GM23338 (cell line): ENCODE measurements around the gene GNAT2. TPM values are rescaled to one million over a fixed set of nuclear protein-coding genes. Genes with fewer than 3 reads are reported as not detected.

ENCODE experiments used
- ATAC-seq: fragments of 200-7000 bp; cut with Tn5 transposase; 3 replicates; pipeline ENCODE4 v1.9.1; 2020
- DNase-seq: peaks from one replicate; pipeline ENCODE4 v3.0.0-alpha.2; 2015; ENCODE audit warnings: low spot score
- H2AFZ ChIP-seq: fragments of 200-600 bp; sonication (generic); 2 replicates; pipeline ENCODE4 v1.8.0; 2016; ENCODE audit warnings: antibody characterized with exemption, mild to moderate bottlenecking, moderate library complexity
- H3F3A ChIP-seq: fragments of 200-600 bp; sonication (generic); replicated peaks from 2 replicates; pipeline ENCODE4 v1.8.0; 2017; ENCODE audit warnings: antibody characterized with exemption, mixed run types, low read depth
- H3K27ac ChIP-seq: fragments of 200-600 bp; sonication (generic); 2 replicates; pipeline ENCODE4 v1.6.1; 2016; ENCODE audit warnings: low read depth
- H3K27me3 ChIP-seq: fragments of 200-600 bp; sonication (generic); 2 replicates; pipeline ENCODE4 v1.8.0; 2016; ENCODE audit warnings: mild to moderate bottlenecking, mixed run types, moderate library complexity; ENCODE audit not compliant: insufficient read depth
- H3K36me3 ChIP-seq: fragments of 200-600 bp; sonication (generic); 2 replicates; pipeline ENCODE4 v1.8.0; 2016; ENCODE audit warnings: mild to moderate bottlenecking; ENCODE audit not compliant: insufficient read depth
- H3K4me1 ChIP-seq: fragments of 200-600 bp; sonication (generic); 2 replicates; pipeline ENCODE4 v1.8.0; 2016; ENCODE audit warnings: mild to moderate bottlenecking, moderate library complexity; ENCODE audit not compliant: insufficient read depth
- H3K4me2 ChIP-seq: fragments of 200-600 bp; sonication (generic); 2 replicates; pipeline ENCODE4 v1.7.1; 2017; ENCODE audit warnings: mixed run types
- H3K4me3 ChIP-seq: fragments of 200-600 bp; sonication (generic); 2 replicates; pipeline ENCODE4 v1.6.1; 2016; ENCODE audit warnings: mixed run types
- H3K79me2 ChIP-seq: fragments of 200-600 bp; sonication (generic); replicated peaks from 2 replicates; pipeline ENCODE4 v1.8.0; 2017; ENCODE audit warnings: mild to moderate bottlenecking; ENCODE audit not compliant: insufficient read depth
- H3K9me2 ChIP-seq: fragments of 200-600 bp; sonication (generic); 2 replicates; pipeline ENCODE4 v1.8.0; 2017; ENCODE audit not compliant: insufficient read depth
- H4K20me1 ChIP-seq: fragments of 200-600 bp; sonication (generic); replicated peaks from 2 replicates; pipeline ENCODE4 v1.8.0; 2017; ENCODE audit warnings: mild to moderate bottlenecking; ENCODE audit not compliant: insufficient read depth
- H3K27ac Mint-ChIP-seq: 2 replicates; pipeline ENCODE4 v1.8.0; 2020; ENCODE audit warnings: inconsistent platforms, mild to moderate bottlenecking, moderate library complexity, mixed read lengths
- H3K27me3 Mint-ChIP-seq: 3 replicates; pipeline ENCODE4 v1.8.0; 2022; ENCODE audit warnings: low read depth, mild to moderate bottlenecking, moderate library complexity, mixed read lengths, inconsistent platforms; ENCODE audit not compliant: insufficient read depth, poor library complexity
- H3K36me3 Mint-ChIP-seq: 3 replicates; pipeline ENCODE4 v1.8.0; 2021; ENCODE audit warnings: low read depth, mild to moderate bottlenecking, inconsistent platforms, moderate library complexity, mixed read lengths
- H3K4me1 Mint-ChIP-seq: 3 replicates; pipeline ENCODE4 v1.8.0; 2020; ENCODE audit warnings: mild to moderate bottlenecking, inconsistent platforms, mixed read lengths
- H3K4me3 Mint-ChIP-seq: 3 replicates; pipeline ENCODE4 v1.8.0; 2021; ENCODE audit warnings: moderate library complexity, mild to moderate bottlenecking, inconsistent platforms, mixed read lengths
- H3K9me3 Mint-ChIP-seq: 3 replicates; pipeline ENCODE4 v1.8.0; 2020; ENCODE audit warnings: moderate library complexity, mild to moderate bottlenecking, inconsistent platforms, mixed read lengths
- EZH2phosphoT487 ChIP-seq: fragments of 200-600 bp; sonication (generic); IDR thresholded peaks from one replicate; pipeline ENCODE4 v1.8.1; 2018; ENCODE audit warnings: antibody characterized with exemption; ENCODE audit not compliant: unreplicated experiment
- JUNB ChIP-seq: IDR thresholded peaks from one replicate; pipeline ENCODE4 v1.6.1; 2016; ENCODE audit warnings: antibody characterized with exemption; ENCODE audit not compliant: unreplicated experiment
- NANOG ChIP-seq: IDR thresholded peaks from 2 replicates; pipeline ENCODE4 v1.6.1; 2016; ENCODE audit warnings: antibody characterized with exemption, borderline replicate concordance
- STAT1 ChIP-seq: IDR thresholded peaks from one replicate; pipeline ENCODE4 v1.6.1; 2016; ENCODE audit warnings: antibody characterized with exemption; ENCODE audit not compliant: unreplicated experiment
- ZNF114 ChIP-seq: fragments of 250-450 bp; sonication (Bioruptor Pico); IDR thresholded peaks from 2 replicates; pipeline ENCODE4 v1.5.0; 2020; ENCODE audit warnings: mild to moderate bottlenecking, moderate library complexity
- ZNF331 ChIP-seq: fragments of 250-450 bp; sonication (Bioruptor Pico); IDR thresholded peaks from 2 replicates; pipeline ENCODE4 v1.5.0; 2020; ENCODE audit warnings: low read depth, mild to moderate bottlenecking, moderate library complexity
- polyA plus RNA-seq: library from polyadenylated mRNA; unstranded; fragments of >200 nt; fragmentation: Nextera tagmentation; extraction: Ambion mirVana; gene quantifications from 2 replicates; pipeline ENCODE4 v1.2.1, GENCODE V29; 2016
- total RNA-seq: library from RNA; depleted of rRNA; stranded (reverse); fragments of >200 nt; shearing (Covaris generic); gene quantifications from 2 replicates; pipeline ENCODE4 v1.2.3, GENCODE V29; 2014
- TF ChIP-seq, protein P1 (sequence below): fragments of 250-450 bp; sonication (Bioruptor Pico); IDR thresholded peaks from 2 replicates; pipeline ENCODE4 v1.5.0; 2020; ENCODE audit warnings: mild to moderate bottlenecking, moderate library complexity
- TF ChIP-seq, protein P2 (sequence below): IDR thresholded peaks from 2 replicates; pipeline ENCODE4 v1.6.1; 2016; ENCODE audit warnings: antibody characterized with exemption
- TF ChIP-seq, protein P3 (sequence below): IDR thresholded peaks from one replicate; pipeline ENCODE4 v1.6.1; 2018; ENCODE audit warnings: antibody characterized with exemption; ENCODE audit not compliant: unreplicated experiment
- TF ChIP-seq, protein P4 (sequence below), 2 experiments: fragments of 200-600 bp in 1 of 2; sonication (generic) in 1 of 2; conservative IDR thresholded peaks; 2 replicates each; pipeline versions ENCODE4 v1.5.1 to v1.6.1; 2016 to 2017; ENCODE audit warnings: antibody characterized with exemption in 2 of 2, low read depth in 2 of 2, mild to moderate bottlenecking in 2 of 2, moderate library complexity in 1 of 2

Gene GNAT2
- total and polyA plus RNA-seq, 2 experiments from 2014 or later = 0.21 TPM; not detected in 1

DNA sequence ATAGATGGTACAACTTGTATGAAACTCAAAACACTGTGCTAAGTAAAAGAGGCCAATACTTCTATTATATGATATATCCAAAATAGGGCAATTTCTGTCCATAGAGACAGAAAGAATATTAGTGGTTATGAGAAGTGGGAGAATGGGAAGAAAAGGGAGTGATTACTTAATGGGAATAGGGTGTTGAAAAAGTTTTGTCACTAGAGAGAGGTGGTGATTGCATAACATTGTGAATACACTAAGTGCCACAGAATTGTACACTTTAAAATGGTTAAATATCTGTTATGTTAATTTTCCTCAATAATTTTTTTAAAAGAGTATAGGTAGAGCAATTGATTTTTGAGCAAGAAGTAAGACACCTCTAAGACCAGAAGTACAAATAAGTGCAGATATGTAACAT is 29.7 kb downstream of the GNAT2 start (continued):
- TF ChIP-seq, protein P1, sequence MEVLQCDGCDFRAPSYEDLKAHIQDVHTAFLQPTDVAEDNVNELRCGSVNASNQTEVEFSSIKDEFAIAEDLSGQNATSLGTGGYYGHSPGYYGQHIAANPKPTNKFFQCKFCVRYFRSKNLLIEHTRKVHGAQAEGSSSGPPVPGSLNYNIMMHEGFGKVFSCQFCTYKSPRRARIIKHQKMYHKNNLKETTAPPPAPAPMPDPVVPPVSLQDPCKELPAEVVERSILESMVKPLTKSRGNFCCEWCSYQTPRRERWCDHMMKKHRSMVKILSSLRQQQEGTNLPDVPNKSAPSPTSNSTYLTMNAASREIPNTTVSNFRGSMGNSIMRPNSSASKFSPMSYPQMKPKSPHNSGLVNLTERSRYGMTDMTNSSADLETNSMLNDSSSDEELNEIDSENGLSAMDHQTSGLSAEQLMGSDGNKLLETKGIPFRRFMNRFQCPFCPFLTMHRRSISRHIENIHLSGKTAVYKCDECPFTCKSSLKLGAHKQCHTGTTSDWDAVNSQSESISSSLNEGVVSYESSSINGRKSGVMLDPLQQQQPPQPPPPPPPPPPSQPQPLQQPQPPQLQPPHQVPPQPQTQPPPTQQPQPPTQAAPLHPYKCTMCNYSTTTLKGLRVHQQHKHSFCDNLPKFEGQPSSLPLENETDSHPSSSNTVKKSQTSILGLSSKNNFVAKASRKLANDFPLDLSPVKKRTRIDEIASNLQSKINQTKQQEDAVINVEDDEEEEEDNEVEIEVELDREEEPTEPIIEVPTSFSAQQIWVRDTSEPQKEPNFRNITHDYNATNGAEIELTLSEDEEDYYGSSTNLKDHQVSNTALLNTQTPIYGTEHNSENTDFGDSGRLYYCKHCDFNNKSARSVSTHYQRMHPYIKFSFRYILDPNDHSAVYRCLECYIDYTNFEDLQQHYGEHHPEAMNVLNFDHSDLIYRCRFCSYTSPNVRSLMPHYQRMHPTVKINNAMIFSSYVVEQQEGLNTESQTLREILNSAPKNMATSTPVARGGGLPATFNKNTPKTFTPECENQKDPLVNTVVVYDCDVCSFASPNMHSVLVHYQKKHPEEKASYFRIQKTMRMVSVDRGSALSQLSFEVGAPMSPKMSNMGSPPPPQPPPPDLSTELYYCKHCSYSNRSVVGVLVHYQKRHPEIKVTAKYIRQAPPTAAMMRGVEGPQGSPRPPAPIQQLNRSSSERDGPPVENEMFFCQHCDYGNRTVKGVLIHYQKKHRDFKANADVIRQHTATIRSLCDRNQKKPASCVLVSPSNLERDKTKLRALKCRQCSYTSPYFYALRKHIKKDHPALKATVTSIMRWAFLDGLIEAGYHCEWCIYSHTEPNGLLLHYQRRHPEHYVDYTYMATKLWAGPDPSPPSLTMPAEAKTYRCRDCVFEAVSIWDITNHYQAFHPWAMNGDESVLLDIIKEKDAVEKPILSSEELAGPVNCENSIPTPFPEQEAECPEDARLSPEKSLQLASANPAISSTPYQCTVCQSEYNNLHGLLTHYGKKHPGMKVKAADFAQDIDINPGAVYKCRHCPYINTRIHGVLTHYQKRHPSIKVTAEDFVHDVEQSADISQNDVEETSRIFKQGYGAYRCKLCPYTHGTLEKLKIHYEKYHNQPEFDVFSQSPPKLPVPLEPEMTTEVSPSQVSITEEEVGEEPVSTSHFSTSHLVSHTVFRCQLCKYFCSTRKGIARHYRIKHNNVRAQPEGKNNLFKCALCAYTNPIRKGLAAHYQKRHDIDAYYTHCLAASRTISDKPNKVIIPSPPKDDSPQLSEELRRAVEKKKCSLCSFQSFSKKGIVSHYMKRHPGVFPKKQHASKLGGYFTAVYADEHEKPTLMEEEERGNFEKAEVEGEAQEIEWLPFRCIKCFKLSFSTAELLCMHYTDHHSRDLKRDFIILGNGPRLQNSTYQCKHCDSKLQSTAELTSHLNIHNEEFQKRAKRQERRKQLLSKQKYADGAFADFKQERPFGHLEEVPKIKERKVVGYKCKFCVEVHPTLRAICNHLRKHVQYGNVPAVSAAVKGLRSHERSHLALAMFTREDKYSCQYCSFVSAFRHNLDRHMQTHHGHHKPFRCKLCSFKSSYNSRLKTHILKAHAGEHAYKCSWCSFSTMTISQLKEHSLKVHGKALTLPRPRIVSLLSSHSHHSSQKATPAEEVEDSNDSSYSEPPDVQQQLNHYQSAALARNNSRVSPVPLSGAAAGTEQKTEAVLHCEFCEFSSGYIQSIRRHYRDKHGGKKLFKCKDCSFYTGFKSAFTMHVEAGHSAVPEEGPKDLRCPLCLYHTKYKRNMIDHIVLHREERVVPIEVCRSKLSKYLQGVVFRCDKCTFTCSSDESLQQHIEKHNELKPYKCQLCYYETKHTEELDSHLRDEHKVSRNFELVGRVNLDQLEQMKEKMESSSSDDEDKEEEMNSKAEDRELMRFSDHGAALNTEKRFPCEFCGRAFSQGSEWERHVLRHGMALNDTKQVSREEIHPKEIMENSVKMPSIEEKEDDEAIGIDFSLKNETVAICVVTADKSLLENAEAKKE (CRISPR knock-in tag) = no peak
- no peak for TF ChIP-seq JUNB
- TF ChIP-seq, protein P2, sequence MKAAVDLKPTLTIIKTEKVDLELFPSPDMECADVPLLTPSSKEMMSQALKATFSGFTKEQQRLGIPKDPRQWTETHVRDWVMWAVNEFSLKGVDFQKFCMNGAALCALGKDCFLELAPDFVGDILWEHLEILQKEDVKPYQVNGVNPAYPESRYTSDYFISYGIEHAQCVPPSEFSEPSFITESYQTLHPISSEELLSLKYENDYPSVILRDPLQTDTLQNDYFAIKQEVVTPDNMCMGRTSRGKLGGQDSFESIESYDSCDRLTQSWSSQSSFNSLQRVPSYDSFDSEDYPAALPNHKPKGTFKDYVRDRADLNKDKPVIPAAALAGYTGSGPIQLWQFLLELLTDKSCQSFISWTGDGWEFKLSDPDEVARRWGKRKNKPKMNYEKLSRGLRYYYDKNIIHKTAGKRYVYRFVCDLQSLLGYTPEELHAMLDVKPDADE = no peak
- TF ChIP-seq NANOG = no peak
- TF ChIP-seq STAT1 = no peak

DNA sequence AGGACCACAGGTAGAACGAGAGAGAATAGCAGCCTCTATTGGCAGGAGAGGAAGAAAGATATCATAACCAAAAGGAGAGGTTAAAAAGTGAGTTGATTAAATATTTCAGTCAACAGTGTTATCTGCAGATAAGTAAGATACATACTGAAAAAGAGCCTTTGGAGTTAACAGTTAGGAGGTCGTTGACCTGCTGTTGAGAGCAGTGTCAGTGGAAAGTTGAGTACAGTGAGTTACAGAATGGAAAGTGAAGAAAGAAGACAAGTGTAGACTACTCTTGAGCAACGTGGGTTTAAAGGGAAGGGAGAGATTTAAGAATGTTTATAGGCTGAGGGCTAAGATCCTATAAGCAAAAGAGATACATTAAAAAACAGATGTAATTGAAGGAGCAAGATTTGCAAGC is 30.2 kb downstream of the GNAT2 start:
- Histone ChIP-seq H3K4me1 (no peaks in the 10 kb centered on the region), H3F3A (no peaks in the 10 kb centered on the region), H3K27me3 (no peaks in the 10 kb centered on the region), H3K9me2 (no peaks in the 10 kb centered on the region), H3K4me2 (no peak overlapping the region), H4K20me1 (peaks cover 4% of the 10 kb centered on the region), H3K27ac (no peak overlapping the region), H3K36me3 (peaks cover 42% of the 10 kb centered on the region), H3K4me3 (no peak overlapping the region), H2AFZ (no peak overlapping the region), H3K79me2 (no peaks in the 10 kb centered on the region)
- no peaks in the 10 kb centered on the region for H3K9me3 Mint-ChIP-seq
- H3K4me1 Mint-ChIP-seq = no peaks in the 10 kb centered on the region
- H3K27ac Mint-ChIP-seq = no peak overlapping the region
- DNase-seq (no peak), ATAC-seq (no peak)
- H3K36me3 Mint-ChIP-seq = peaks cover 37% of the 10 kb centered on the region; the same call in 2 of the 3 replicates
- no peaks in the 10 kb centered on the region for H3K27me3 Mint-ChIP-seq
- H3K4me3 Mint-ChIP-seq = no peak overlapping the region
- TF ChIP-seq ZNF114 (CRISPR knock-in tag) (no peak), NANOG (no peak), JUNB (no peak), EZH2phosphoT487 (no peak), ZNF331 (CRISPR knock-in tag) (no peak)
- TF ChIP-seq, protein P2 = no peak
- TF ChIP-seq, protein P3, sequence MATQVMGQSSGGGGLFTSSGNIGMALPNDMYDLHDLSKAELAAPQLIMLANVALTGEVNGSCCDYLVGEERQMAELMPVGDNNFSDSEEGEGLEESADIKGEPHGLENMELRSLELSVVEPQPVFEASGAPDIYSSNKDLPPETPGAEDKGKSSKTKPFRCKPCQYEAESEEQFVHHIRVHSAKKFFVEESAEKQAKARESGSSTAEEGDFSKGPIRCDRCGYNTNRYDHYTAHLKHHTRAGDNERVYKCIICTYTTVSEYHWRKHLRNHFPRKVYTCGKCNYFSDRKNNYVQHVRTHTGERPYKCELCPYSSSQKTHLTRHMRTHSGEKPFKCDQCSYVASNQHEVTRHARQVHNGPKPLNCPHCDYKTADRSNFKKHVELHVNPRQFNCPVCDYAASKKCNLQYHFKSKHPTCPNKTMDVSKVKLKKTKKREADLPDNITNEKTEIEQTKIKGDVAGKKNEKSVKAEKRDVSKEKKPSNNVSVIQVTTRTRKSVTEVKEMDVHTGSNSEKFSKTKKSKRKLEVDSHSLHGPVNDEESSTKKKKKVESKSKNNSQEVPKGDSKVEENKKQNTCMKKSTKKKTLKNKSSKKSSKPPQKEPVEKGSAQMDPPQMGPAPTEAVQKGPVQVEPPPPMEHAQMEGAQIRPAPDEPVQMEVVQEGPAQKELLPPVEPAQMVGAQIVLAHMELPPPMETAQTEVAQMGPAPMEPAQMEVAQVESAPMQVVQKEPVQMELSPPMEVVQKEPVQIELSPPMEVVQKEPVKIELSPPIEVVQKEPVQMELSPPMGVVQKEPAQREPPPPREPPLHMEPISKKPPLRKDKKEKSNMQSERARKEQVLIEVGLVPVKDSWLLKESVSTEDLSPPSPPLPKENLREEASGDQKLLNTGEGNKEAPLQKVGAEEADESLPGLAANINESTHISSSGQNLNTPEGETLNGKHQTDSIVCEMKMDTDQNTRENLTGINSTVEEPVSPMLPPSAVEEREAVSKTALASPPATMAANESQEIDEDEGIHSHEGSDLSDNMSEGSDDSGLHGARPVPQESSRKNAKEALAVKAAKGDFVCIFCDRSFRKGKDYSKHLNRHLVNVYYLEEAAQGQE = no peak
- TF ChIP-seq, protein P4, sequence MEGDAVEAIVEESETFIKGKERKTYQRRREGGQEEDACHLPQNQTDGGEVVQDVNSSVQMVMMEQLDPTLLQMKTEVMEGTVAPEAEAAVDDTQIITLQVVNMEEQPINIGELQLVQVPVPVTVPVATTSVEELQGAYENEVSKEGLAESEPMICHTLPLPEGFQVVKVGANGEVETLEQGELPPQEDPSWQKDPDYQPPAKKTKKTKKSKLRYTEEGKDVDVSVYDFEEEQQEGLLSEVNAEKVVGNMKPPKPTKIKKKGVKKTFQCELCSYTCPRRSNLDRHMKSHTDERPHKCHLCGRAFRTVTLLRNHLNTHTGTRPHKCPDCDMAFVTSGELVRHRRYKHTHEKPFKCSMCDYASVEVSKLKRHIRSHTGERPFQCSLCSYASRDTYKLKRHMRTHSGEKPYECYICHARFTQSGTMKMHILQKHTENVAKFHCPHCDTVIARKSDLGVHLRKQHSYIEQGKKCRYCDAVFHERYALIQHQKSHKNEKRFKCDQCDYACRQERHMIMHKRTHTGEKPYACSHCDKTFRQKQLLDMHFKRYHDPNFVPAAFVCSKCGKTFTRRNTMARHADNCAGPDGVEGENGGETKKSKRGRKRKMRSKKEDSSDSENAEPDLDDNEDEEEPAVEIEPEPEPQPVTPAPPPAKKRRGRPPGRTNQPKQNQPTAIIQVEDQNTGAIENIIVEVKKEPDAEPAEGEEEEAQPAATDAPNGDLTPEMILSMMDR (conservative IDR thresholded peaks at IDR 0.05; ENCODE audit: low read depth in 2 of 2) = no peak
